HG02885 (cell line): ENCODE results near the gene AKT1S1.
"Not testable (repeated sequence)": the region's sequence is repeated elsewhere in the genome, so short reads cannot be mapped to it uniquely, and the experiment has no call there.

ENCODE experiments used
- ATAC-seq: cut with Tn5 transposase; IDR thresholded peaks from one replicate; pipeline ENCODE4 v1.9.1; 2021; ENCODE audit warnings: mild to moderate bottlenecking; ENCODE audit not compliant: unreplicated experiment, poor library complexity

AKT1S1 gene

DNA sequence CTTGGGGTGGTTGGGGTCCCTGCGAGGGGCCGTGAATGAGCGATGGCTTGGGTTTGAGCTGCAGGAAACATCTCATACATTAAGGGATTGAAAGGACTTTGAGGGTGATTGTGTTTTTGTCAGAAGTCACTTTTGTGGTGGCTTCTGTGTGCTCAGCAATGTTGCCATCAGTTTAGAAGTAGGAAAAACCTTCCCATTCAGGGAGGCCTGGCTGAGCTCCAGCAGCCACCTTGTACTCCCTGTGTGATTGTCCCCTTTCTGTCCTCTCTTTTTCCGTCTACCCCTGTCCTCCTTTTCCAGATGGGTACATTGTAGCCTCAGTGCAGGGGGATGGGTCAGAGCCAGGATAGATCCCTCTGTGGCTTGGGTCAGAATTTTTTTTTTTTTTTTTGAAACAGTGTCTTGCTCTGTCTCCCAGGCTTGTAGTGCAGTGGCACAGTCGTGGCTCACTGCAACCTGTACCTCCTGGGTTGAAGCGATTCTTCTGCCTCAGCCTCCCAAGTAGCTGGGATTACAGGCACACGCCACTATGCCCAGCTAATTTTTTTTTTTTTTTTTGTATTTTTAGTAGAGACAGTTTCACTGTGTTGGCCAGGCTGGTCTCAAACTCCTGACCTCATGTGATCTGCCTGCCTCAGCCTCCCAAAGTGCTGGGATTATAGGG is 57.6 kb downstream of the AKT1S1 start:
- ATAC-seq, result not testable (repeated sequence)
